Measurements from ENCODE around the gene EXD1. TPM values are rescaled to one million over a fixed set of nuclear protein-coding genes. Genes with fewer than 3 reads are reported as not detected.
A peak's percentile ranks its signal among the peaks of the same experiment; 100 is the strongest.

Gene EXD1
- total and polyA plus RNA-seq, 9 of the 15 experiments (the other 6 are each of a cell fraction or from before 2014, with no cell fraction given): not detected

DNA sequence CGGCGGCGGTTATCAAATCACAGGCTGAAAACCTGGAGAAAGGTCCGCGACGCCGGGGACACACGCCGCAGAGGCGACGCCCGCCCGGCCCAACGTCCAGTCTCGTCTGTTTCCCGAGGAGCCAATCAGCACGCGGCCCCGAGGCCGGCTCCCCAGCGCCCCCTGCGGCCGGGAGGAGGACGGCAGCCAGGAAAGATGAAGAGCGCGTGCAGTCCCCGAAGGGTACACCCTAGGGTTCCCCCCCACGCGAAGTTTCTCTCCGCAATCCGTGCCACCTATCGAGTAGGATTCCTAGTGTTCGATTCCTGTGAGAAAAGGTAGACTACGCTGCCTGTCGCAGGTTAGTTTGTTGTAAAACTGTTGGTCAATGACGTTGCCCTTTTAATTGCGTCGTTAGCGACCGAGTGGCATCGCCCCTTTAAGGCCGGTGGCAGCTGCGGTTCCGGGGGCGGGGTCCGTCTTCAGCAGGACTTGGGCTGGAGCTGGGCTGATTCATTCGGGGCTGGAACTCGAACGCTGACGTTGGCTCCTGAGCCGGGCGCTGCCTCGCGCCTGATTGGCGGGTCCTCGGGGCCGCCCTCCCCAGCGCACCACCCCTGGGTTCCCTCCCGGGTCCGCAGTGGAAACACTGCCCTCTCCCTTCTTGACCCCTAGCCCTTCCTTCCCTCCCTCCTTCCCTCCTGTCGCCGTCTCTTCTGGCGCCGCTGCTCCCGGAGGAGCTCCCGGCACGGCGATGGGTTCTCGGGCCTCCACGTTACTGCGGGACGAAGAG is at the start of gene EXD1, which contains the start of gene CHP1 (continued):
- TF ChIP-seq, protein P1, sequence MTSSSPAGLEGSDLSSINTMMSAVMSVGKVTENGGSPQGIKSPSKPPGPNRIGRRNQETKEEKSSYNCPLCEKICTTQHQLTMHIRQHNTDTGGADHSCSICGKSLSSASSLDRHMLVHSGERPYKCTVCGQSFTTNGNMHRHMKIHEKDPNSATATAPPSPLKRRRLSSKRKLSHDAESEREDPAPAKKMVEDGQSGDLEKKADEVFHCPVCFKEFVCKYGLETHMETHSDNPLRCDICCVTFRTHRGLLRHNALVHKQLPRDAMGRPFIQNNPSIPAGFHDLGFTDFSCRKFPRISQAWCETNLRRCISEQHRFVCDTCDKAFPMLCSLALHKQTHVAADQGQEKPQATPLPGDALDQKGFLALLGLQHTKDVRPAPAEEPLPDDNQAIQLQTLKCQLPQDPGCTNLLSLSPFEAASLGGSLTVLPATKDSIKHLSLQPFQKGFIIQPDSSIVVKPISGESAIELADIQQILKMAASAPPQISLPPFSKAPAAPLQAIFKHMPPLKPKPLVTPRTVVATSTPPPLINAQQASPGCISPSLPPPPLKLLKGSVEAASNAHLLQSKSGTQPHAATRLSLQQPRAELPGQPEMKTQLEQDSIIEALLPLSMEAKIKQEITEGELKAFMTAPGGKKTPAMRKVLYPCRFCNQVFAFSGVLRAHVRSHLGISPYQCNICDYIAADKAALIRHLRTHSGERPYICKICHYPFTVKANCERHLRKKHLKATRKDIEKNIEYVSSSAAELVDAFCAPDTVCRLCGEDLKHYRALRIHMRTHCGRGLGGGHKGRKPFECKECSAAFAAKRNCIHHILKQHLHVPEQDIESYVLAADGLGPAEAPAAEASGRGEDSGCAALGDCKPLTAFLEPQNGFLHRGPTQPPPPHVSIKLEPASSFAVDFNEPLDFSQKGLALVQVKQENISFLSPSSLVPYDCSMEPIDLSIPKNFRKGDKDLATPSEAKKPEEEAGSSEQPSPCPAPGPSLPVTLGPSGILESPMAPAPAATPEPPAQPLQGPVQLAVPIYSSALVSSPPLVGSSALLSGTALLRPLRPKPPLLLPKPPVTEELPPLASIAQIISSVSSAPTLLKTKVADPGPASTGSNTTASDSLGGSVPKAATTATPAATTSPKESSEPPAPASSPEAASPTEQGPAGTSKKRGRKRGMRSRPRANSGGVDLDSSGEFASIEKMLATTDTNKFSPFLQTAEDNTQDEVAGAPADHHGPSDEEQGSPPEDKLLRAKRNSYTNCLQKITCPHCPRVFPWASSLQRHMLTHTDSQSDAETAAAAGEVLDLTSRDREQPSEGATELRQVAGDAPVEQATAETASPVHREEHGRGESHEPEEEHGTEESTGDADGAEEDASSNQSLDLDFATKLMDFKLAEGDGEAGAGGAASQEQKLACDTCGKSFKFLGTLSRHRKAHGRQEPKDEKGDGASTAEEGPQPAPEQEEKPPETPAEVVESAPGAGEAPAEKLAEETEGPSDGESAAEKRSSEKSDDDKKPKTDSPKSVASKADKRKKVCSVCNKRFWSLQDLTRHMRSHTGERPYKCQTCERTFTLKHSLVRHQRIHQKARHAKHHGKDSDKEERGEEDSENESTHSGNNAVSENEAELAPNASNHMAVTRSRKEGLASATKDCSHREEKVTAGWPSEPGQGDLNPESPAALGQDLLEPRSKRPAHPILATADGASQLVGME (CRISPR knock-in tag; IDR thresholded peaks at IDR 0.05): no peak
- TF ChIP-seq HINFP (tag; conservative IDR thresholded peaks at IDR 0.05; ENCODE audit: low read depth) (peak; percentile 100), MEF2D (tag; conservative IDR thresholded peaks at IDR 0.05; ENCODE audit: low read depth) (0 out of 2 replicates have a peak, but pooled peaks have one; percentile 24), ZNF134 (CRISPR knock-in tag; conservative IDR thresholded peaks at IDR 0.05) (no peak), RNF2 (IDR thresholded peaks at IDR 0.05) (peak; percentile 96), ATF1 (CRISPR knock-in tag; IDR thresholded peaks at IDR 0.05) (peak; percentile 68; the same call in 1 of the 2 replicates), ATF1 (tag; IDR thresholded peaks at IDR 0.05) (peak; percentile 93), CBX2 (IDR thresholded peaks at IDR 0.05; ENCODE audit: insufficient read depth, low read length, poor library complexity, severe bottlenecking) (no peak), KDM1A (IDR thresholded peaks at IDR 0.05) (0 out of 4 replicates have a peak, but pooled peaks of 1 of the 2 experiments have one; percentile 30), HNRNPUL1 (IDR thresholded peaks at IDR 0.05; ENCODE audit: low read length) (no peak), EGR1 (conservative IDR thresholded peaks at IDR 0.05) (peak; percentile 72), ZNF175 (CRISPR knock-in tag; IDR thresholded peaks at IDR 0.05; ENCODE audit: low read depth) (peak; percentile 31; the same call in 1 of the 2 replicates), PHF8 (IDR thresholded peaks at IDR 0.05; ENCODE audit: borderline replicate concordance, low read length) (peak; percentile 93)
- TF ChIP-seq, protein P2, sequence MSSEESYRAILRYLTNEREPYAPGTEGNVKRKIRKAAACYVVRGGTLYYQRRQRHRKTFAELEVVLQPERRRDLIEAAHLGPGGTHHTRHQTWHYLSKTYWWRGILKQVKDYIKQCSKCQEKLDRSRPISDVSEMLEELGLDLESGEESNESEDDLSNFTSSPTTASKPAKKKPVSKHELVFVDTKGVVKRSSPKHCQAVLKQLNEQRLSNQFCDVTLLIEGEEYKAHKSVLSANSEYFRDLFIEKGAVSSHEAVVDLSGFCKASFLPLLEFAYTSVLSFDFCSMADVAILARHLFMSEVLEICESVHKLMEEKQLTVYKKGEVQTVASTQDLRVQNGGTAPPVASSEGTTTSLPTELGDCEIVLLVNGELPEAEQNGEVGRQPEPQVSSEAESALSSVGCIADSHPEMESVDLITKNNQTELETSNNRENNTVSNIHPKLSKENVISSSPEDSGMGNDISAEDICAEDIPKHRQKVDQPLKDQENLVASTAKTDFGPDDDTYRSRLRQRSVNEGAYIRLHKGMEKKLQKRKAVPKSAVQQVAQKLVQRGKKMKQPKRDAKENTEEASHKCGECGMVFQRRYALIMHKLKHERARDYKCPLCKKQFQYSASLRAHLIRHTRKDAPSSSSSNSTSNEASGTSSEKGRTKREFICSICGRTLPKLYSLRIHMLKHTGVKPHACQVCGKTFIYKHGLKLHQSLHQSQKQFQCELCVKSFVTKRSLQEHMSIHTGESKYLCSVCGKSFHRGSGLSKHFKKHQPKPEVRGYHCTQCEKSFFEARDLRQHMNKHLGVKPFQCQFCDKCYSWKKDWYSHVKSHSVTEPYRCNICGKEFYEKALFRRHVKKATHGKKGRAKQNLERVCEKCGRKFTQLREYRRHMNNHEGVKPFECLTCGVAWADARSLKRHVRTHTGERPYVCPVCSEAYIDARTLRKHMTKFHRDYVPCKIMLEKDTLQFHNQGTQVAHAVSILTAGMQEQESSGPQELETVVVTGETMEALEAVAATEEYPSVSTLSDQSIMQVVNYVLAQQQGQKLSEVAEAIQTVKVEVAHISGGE (CRISPR knock-in tag; IDR thresholded peaks at IDR 0.05): peak in 1 of 3 experiments; percentile 58; a peak in 2 of 6 replicates

Measured in K562 (cell line).